ENCODE measurements around the gene PMVK.
A peak's percentile ranks its signal among the peaks of the same experiment; 100 is the strongest.

PMVK gene

GRCh38 chr1:154948079-154948478 lies 11.6 kb upstream of the PMVK start:
- peaks cover 22% of the 10 kb centered on the region for H3K36me3 ChIP-seq (ENCODE audit: control insufficient read depth, insufficient read depth, low read length)
- no peak for DNase-seq (ENCODE audit: extremely low read depth, insufficient read length)
- no peak for TF ChIP-seq CTCF (IDR thresholded peaks at IDR 0.05; ENCODE audit: insufficient read depth, low read length, poor library complexity, severe bottlenecking)

GRCh38 chr1:154945962-154946850 lies 9.7 kb upstream of the PMVK start:
- H3K4me3 ChIP-seq (replicated peaks; ENCODE audit: low read depth, low read length) = no peak overlapping the region
- no peaks in the 10 kb centered on the region for H3K27me3 ChIP-seq (replicated peaks; ENCODE audit: control insufficient read depth, insufficient read depth, low read length)
- DNase-seq (ENCODE audit: extremely low read depth, insufficient read length) = no peak
- H3K36me3 ChIP-seq (ENCODE audit: control insufficient read depth, insufficient read depth, low read length) = peaks cover 22% of the 10 kb centered on the region
- TF ChIP-seq CTCF (IDR thresholded peaks at IDR 0.05; ENCODE audit: insufficient read depth, low read length, poor library complexity, severe bottlenecking) = no peak

More at GRCh38 chr1:154948079-154948478, 11.6 kb upstream of the PMVK start:
- no peak overlapping the region for H3K4me3 ChIP-seq (replicated peaks; ENCODE audit: low read depth, low read length)
- H3K27me3 ChIP-seq (replicated peaks; ENCODE audit: control insufficient read depth, insufficient read depth, low read length) = no peaks in the 10 kb centered on the region

- H3K36me3 ChIP-seq (ENCODE audit: control insufficient read depth, insufficient read depth, low read length) = peaks cover 16% of the 10 kb centered on the region
- no peak for TF ChIP-seq CTCF (IDR thresholded peaks at IDR 0.05; ENCODE audit: insufficient read depth, low read length, poor library complexity, severe bottlenecking)
- H3K27me3 ChIP-seq (replicated peaks; ENCODE audit: control insufficient read depth, insufficient read depth, low read length) = no peaks in the 10 kb centered on the region
- DNase-seq (ENCODE audit: extremely low read depth, insufficient read length) = no peak
- H3K4me3 ChIP-seq (replicated peaks; ENCODE audit: low read depth, low read length) = no peak overlapping the region
Measured at GRCh38 chr1:154945160-154945961, 8.8 kb upstream of the PMVK start.

GRCh38 chr1:154944401-154945159 lies 8.1 kb upstream of the PMVK start:
- DNase-seq (ENCODE audit: extremely low read depth, insufficient read length) = no peak
- TF ChIP-seq CTCF (IDR thresholded peaks at IDR 0.05; ENCODE audit: insufficient read depth, low read length, poor library complexity, severe bottlenecking) = no peak

GRCh38 chr1:154943649-154944400 lies 7.3 kb upstream of the PMVK start:
- peak; percentile 86 for TF ChIP-seq CTCF (IDR thresholded peaks at IDR 0.05; ENCODE audit: insufficient read depth, low read length, poor library complexity, severe bottlenecking)
- peak; percentile 48 for DNase-seq (ENCODE audit: extremely low read depth, insufficient read length)
- peak overlapping the region; percentile 19 for H3K4me3 ChIP-seq (replicated peaks; ENCODE audit: low read depth, low read length)
- H3K36me3 ChIP-seq (ENCODE audit: control insufficient read depth, insufficient read depth, low read length) = peaks cover 16% of the 10 kb centered on the region
- no peaks in the 10 kb centered on the region for H3K27me3 ChIP-seq (replicated peaks; ENCODE audit: control insufficient read depth, insufficient read depth, low read length)

More at GRCh38 chr1:154944401-154945159, 8.1 kb upstream of the PMVK start:
- Histone ChIP-seq H3K27me3 (replicated peaks; ENCODE audit: control insufficient read depth, insufficient read depth, low read length) (no peaks in the 10 kb centered on the region), H3K36me3 (ENCODE audit: control insufficient read depth, insufficient read depth, low read length) (peaks cover 16% of the 10 kb centered on the region), H3K4me3 (replicated peaks; ENCODE audit: low read depth, low read length) (no peak overlapping the region)
